HG03439 (cell line): ENCODE results near the gene NANOG.
"Not testable (repeated sequence)": the region's sequence is repeated elsewhere in the genome, so short reads cannot be mapped to it uniquely, and the experiment has no call there.

Source experiments
- ATAC-seq: cut with Tn5 transposase; IDR thresholded peaks from one replicate; pipeline ENCODE4 v1.9.1; 2021; ENCODE audit warnings: mild to moderate bottlenecking, moderate library complexity; ENCODE audit not compliant: unreplicated experiment

NANOG gene

GRCh38 chr12:7798750-7799308, 9.6 kb downstream of the NANOG start:
- not testable (repeated sequence) for ATAC-seq

- no peak for ATAC-seq
Measured at GRCh38 chr12:7801460-7801859, 12.3 kb downstream of the NANOG start.

GRCh38 chr12:7806319-7806718, 17.1 kb downstream of the NANOG start:
- not testable (repeated sequence) for ATAC-seq

DNA sequence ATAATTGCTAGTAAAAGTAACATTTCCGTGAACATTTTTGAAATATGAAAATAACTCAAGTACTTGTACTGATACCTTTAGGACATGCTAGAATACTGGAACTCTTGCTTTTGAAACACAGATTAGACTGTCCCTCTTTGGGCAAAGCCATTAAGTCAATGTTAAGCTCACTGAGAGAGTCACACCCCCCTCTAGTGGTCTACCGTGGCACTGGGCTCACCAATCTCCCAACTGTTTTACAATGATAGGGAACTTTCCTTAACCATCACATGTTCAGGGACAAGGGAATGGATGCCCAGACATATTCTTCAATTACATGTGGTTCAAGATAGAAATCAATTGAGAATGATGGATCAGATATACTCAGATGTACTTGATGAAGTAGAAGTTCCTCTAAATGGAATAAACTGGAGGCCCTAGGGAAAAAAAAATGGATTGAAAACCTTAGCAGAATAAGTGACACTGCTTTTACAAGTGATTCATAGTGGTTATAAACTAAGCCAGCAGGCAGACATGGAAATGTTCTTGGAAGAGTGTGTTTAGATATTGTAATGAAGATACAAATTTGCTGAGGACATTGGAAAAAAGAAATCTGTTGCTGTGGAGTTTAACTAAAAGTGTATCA, 17.8 kb downstream of the NANOG start:
- peak; percentile 58 for ATAC-seq

- ATAC-seq: not testable (repeated sequence)
Measured at GRCh38 chr12:7825754-7826153, 36.6 kb downstream of the NANOG start.

- ATAC-seq: not testable (repeated sequence)
Measured at GRCh38 chr12:7829737-7830136, 40.5 kb downstream of the NANOG start.

- ATAC-seq: peak; percentile 54
Measured at GRCh38 chr12:7832059-7832696, 43.0 kb downstream of the NANOG start.

DNA sequence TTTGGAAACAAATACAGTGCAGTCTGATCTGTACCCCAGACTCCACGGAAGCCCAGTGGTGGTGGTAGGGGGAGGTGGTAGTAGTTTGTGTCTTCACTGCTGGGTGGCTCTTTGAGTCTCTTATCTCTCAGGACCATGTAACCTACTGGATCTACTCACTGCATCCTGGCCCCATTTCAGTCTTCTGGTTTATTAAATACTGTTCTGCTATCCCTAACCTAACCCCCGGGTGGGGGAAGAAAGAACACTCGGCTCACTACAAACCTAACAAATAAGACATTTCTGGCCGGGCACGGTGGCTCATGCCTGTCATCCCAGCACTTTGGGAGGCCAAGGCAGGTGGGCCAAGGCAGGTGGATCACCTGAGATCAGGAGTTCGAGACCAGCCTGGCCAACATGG, 44.0 kb downstream of the NANOG start:
- ATAC-seq: not testable (repeated sequence)

DNA sequence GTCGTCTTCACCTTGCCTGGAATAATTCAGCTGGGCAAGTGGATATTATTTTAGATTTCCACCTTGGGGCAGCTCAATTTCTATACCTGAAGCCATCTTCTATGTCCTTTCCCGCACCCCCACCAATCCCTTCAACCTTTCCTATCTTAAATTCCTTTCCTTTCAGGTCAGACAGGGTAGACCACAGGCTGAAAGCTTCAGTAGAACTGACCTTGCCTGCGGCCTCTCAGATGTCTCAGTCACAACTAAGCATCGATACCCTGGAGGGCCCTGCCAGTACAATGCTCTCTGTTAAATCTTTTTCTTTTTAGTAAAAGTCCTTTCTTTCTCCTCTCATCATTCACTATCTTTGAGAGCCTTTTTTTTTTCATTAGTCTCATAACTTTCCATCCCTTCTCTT, 44.6 kb downstream of the NANOG start:
- ATAC-seq: no peak

DNA sequence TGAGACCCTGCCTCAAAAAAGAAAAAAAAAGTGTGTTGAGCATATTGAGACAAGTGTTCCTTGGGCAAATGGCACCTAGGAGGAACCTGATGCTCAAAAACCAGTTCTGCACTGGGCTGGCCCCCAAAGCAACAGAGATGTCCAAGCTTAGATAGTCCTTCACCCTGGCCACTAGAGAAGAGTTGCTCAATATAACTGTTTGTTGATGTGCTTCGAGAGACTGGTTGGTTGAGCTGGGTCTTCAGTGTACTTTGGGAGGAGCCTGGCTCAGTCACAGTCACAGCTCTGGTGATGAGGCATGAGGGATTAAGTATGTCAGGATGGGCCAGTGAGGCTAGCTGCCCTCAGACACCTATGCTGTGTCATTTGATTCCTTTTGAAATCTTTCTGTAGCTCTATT, 45.5 kb downstream of the NANOG start:
- no peak for ATAC-seq

DNA sequence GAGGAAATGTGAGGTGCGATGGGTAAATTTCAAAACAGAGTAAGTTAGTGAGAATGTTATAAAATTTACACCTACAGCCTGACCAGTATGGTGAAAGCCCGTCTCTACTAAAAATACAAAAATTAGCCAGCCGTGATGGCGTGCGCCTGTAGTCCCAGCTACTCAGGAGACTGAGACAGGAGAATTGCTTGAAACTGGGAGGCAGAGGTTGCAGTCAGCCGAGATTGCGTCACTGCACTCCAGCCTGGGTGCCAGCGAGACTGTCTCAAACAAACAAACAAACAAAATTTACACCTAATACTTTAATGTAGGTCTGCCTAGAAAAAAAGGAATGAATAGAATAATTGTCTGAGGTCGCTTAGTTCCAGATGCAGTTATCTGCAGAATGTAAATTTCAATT, 45.9 kb downstream of the NANOG start:
- ATAC-seq: no peak

- ATAC-seq: no peak
Measured at GRCh38 chr12:7835766-7836165, 46.6 kb downstream of the NANOG start.

GRCh38 chr12:7837366-7837765, 48.2 kb downstream of the NANOG start:
- no peak for ATAC-seq

DNA sequence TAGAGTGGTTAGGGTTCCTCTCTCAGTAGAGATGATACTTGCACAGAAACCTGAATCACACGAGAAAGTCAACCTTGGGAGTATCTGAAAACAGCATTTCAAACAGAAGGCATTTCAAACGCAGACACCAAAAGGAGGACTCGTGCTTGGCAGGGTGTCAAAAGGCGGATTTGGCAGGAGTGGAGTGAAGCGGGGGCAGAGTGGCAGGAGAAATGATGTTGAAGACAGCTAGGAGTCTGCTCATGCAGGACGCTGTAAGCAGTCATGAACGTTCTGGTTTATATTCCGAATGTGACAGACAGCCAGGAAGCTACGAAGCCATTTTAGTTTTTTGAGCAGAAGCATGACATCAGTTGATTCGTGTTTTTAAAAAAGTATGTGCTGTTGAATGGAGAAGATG, 50.0 kb downstream of the NANOG start:
- ATAC-seq: not testable (repeated sequence)

- ATAC-seq: not testable (repeated sequence)
Measured at GRCh38 chr12:7839848-7840247, 50.6 kb downstream of the NANOG start.

DNA sequence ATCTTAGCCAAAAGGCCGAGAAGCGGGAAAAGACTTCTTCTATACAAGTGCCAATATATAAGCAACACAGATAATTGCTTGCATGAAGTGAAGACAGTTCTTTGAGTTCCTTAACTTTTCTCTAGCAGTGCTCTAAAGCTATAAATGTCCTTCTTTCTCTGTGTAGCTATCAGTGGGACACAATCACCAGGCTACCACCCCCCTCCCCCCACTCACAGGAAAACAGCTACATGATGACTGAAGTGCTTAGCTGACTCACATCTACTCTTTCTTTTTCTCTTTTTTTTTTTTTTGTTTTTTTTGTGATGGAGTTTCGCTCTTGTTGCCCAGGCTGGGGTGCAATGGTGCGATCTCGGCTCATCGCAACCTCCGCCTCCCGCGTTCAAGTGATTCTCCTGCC, 53.2 kb downstream of the NANOG start:
- not testable (repeated sequence) for ATAC-seq

DNA sequence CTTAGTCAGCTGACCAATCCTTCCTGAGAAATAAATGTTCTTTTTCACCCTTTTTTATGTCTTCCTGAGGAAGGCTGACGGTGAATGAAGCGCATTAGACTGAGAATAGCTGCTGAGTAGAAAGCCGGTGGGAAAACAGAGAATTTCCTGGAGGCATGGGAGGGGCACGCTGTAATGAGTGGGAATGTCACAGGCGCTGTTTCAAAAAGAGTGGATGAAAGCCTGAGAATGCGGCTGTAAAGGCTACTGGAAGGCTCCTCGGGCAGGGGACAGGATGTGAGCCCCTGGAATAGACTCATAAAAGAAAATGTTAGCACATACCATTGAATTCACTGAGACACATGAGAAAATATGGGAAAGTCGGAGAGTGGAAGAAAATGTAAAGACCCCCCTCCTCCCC, 53.9 kb downstream of the NANOG start:
- ATAC-seq: not testable (repeated sequence)

- not testable (repeated sequence) for ATAC-seq
Measured at GRCh38 chr12:7843583-7843982, 54.4 kb downstream of the NANOG start.

DNA sequence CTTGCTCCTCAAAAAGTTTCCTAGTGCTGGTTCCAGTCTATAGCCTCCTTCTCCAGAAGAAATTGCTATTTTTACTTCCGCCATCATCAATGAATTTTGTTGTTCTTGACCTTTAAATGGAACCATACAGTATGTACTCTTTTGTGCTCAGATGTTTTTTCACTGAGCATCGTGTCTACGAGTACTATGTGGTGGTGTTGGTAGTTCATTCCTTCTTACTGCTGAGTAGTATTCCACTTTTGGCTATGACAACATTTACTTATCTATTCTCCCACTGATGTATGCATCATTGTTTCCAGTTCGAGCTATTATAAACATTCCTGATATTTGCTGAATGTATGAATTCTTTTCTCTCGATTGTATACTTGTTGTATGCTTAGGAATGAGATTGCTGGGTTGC, 54.9 kb downstream of the NANOG start:
- no peak for ATAC-seq

GRCh38 chr12:7847226-7848097, 58.3 kb downstream of the NANOG start:
- not testable (repeated sequence) for ATAC-seq

DNA sequence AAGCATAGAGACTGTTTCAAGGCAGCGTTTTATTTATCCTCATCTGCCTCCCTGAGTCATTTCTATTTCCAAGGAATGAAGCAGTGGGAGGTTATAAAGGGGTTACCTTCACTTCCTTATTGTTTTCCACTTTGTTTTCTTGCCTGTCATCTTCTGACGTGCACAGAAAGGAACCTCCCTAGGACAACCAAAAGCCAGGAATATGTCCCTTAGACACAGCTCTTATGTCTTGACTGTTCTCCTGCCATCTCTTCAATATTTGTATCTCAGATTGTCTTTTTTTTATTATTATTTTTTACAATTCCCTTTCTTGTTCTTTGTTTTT, 58.9 kb downstream of the NANOG start:
- not testable (repeated sequence) for ATAC-seq
